HG03575 (cell line): ENCODE data around the gene DUOX2.

ENCODE experiments used
- ATAC-seq: cut with Tn5 transposase; IDR thresholded peaks from one replicate; pipeline ENCODE4 v1.9.1; 2021; ENCODE audit not compliant: unreplicated experiment, insufficient number of reproducible peaks, low FRiP score; ENCODE audit errors: extremely low read depth

Gene DUOX2

DNA sequence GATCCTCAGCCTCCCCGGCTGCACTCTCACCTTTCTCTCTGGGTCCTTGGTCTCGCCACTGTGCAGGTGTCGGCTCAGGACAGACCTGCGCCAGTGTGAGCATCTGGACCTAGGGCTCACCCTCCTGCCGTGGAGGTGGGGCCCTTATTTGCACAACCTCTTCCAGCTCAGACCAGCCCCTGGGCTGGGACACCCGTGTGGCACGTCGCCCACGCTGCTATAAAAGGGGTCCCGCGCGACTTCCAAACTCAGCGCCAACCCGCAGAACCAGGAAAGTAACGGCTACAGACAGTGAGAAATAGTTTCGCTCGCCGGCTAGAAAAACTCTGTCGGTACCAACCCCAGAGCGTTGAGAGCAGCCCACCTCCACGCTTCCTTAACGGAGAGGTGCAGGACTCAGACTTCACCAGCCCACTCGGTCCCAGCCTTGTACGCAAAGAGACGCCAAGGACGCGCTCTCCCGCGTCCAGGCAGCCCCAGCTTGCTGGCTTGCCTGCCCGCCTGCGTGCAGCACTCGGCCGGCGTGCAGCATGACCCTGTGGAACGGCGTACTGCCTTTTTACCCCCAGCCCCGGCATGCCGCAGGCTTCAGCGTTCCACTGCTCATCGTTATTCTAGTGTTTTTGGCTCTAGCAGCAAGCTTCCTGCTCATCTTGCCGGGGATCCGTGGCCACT is at the start of gene DUOX2, which contains the start of gene DUOXA2:
Gene DUOX2 (minus strand): TSS at position 97 of the 675 bp plus-strand sequence. CDS start 761 bp downstream, outside the sequence.
Gene DUOXA2 (plus strand): TSS at position 251 of the 675 bp plus-strand sequence. CDS start 280 bp downstream, at position 531.
- ATAC-seq = no peak

DNA sequence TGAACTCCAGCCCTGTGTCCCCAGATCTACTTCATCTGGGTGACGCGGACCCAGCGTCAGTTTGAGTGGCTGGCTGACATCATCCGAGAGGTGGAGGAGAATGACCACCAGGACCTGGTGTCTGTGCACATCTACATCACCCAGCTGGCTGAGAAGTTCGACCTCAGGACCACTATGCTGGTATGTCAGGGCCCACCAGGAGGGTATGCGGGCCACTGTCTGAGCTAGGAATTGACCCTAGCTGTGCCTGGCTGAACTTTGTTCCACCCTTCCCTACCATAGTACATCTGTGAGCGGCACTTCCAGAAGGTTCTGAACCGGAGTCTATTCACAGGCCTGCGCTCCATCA is 49.5 kb upstream of the DUOX2 start:
- no peak for ATAC-seq

DNA sequence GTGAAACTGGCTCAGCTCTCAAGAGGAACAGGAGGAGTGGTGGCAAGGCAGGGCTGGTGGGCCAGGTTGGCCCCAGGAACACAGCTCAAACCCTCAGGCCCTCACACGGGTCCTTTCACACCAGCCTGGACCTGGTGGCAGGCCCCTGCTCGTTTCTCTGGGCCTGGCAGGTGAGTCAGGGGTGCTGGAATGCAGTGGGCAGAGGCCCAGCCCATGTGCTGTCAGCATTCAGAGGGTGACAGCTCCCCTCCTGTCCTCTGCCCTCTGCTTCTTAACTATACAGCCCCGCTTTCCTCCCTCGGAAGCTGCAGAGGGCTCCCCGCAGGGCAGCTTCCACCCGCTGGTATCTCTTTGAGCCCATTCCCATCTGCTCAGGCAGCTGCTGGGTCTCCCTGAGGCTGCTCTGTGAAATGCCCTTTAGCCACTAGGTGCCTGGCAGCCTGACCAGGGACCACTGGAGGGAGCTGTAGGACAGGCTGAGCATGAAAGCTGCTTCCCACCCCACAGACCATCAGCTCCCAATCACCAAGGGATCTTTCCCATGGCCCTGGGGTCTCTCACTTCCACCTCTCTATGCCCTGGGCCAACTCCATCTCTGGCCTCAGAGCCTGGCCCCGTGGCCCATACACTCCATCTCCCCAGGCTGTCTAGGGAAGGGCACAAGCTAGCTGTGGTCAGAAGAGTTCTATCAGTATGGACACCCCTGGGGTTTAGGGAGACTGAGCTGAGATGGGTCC is 49.0 kb upstream of the DUOX2 start:
- ATAC-seq = no peak

DNA sequence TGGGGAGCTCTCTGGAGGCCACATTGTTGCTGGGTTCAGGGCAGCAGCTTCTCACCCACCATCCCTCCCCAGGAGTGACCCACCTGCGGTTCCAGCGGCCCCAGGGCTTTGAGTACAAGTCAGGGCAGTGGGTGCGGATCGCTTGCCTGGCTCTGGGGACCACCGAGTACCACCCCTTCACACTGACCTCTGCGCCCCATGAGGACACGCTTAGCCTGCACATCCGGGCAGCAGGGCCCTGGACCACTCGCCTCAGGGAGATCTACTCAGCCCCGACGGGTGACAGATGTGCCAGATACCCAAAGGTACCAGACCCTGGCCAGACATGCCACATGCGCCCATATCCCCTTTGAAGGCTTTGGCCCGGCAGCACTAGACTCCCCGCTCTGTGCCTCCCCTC is 47.7 kb upstream of the DUOX2 start:
- ATAC-seq = no peak

DNA sequence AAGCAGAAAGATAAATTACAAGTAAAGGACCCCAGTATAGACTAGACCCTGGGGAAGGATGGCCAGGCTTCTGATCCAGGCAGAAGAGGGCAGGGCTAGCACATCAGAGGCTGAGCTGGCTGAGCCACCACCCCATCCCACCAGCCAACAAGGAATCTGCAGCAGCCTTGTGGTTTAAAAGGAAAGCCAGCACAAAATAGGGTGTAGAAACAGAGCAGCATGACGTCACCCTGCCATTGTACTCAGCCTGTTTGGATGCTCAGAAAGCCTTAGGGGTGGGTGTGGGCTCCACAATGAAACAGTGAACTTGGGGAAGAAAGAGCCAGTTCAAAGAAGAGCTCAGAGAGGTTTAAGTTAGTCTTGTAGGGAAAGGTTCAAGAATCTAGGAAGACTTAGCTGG is 44.0 kb upstream of the DUOX2 start:
- ATAC-seq = no peak

DNA sequence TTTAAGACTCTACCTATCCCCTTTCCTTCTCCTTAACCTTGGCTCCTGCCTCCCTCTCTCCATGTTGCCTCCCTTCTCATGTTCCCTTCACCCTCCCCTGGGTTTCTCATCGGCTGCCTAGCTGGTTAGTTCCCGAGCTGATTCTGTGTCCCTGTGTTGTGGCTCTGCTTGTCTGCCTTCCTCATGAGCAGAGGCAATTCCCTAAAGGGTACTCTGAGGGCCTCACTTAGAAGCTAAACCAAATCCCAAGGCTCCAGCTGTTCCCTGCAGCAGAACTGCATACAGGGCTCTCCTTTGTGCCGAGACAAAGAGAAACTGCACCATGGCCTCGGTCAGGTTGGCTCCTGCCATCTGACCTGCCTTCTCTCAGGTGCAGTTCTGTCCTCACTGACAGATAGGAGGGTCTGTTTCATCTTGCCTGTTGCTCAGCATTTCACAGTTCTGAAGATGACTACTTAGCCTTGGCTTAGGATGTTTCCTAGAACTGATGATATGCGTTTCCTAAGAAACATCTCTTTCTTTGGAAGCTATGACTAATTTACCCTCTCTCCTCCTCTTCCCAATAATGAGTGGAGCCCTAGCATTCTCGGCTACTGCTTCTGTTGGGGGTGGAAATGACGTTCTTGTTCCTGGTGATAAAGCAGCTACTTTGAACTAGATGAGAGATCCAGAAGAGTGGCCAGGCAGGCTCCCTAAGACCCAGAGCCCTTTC is 42.9 kb upstream of the DUOX2 start:
- ATAC-seq = no peak

DNA sequence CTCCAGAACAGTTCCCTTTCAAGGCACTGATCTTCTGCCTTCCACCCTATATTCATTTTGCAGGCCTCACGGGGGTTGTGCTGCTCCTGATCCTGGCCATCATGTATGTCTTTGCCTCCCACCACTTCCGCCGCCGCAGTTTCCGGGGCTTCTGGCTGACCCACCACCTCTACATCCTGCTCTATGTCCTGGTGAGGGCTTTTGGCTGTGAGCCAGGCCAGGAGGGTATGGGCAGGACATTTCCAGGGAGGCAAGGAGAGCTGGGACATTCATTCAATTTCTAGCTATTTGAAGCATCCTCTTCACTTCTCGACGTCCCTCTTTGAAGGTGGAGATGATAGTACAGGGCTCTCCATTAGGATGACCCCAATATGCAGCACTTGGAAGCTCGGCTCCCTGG is 41.8 kb upstream of the DUOX2 start:
- ATAC-seq = no peak

DNA sequence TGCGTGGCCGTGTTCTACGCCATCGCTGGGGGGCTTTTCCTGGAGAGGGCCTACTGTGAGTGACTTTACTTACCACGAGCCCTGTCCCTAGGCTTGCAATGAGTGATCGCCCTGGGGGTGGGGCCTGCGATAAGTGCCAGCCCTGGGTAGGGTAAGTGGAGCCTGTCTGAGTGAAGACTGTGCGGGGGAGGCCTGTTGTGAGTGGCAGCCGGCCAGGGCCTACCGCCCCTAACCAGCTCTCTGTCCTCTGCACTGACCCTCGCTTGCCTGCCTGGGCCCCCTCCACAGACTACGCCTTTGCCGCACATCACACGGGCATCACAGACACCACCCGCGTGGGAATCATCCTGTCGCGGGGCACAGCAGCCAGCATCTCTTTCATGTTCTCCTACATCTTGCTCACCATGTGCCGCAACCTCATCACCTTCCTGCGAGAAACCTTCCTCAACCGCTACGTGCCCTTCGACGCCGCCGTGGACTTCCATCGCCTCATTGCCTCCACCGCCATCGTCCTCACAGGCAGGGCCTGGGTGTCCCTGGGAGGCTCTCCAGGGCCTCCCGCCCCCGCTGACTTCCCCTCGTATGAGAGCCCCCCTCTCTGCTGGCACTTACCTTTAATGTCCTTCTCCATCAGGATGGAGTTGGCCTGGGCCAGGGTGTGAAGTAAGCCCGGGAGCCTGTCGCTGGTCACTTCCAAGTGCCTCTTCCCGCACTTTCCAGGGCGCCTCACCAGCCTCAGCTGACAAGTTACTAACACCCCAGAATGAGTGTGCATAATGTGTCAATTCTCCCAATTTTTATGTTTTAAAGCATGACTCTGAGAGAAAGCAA is 38.2 kb upstream of the DUOX2 start:
- no peak for ATAC-seq

DNA sequence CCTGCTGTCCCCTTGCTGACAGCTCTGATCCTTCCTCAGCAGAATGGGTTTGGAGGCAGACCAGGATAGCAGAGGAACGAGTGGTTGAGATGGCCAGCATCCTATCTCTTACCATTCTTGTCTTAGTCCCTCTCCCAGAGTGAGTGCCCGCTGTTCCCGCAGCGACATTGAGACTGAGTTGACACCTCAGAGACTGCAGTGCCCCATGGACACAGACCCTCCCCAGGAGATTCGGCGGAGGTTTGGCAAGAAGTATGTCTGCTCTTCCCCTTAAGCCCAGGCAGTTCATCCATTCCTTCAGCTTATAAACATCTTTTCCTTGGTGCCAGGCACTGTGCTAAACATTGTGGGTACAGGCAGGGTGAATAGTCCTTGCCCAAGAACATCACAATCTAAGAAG is 37.0 kb upstream of the DUOX2 start:
- ATAC-seq = no peak

DNA sequence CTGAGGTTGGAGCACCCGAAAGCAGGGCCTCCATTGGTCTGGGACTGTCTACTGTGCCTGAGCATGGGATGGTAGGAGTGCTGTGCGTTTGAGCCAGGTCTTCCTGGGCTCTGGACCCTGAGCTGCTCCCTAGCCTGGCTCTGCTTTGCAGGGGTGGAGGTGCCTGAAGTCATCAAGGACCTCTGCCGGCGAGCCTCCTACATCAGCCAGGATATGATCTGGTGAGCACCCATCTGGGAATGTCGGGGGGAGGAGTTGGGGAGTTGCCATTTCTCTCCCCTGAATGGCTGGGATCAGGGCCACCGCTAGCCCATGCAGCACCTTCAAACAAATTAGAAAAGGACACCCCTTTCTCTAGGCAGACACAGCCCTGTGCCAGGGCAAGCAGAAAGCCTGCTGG is 36.5 kb upstream of the DUOX2 start:
- ATAC-seq = no peak

DNA sequence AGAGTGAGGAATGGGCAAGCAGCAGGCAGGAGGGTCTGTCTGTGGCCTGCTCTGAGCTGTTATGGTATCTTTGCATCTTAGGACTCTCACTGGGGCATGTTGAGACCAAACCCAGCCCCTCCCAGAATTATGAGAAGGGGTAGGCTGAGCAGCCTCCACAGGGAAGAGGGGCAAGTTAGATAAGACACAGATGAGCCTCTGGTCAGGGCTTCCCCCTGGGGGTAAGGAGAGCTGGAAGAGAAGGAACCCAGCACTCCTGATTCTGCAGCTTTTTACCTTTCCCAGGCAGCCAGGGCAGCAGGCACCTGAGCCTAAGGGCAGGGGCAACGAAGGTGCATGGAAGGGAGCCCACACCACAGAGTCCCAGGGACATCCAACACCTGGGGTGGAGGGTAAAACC is 35.1 kb upstream of the DUOX2 start:
- no peak for ATAC-seq

DNA sequence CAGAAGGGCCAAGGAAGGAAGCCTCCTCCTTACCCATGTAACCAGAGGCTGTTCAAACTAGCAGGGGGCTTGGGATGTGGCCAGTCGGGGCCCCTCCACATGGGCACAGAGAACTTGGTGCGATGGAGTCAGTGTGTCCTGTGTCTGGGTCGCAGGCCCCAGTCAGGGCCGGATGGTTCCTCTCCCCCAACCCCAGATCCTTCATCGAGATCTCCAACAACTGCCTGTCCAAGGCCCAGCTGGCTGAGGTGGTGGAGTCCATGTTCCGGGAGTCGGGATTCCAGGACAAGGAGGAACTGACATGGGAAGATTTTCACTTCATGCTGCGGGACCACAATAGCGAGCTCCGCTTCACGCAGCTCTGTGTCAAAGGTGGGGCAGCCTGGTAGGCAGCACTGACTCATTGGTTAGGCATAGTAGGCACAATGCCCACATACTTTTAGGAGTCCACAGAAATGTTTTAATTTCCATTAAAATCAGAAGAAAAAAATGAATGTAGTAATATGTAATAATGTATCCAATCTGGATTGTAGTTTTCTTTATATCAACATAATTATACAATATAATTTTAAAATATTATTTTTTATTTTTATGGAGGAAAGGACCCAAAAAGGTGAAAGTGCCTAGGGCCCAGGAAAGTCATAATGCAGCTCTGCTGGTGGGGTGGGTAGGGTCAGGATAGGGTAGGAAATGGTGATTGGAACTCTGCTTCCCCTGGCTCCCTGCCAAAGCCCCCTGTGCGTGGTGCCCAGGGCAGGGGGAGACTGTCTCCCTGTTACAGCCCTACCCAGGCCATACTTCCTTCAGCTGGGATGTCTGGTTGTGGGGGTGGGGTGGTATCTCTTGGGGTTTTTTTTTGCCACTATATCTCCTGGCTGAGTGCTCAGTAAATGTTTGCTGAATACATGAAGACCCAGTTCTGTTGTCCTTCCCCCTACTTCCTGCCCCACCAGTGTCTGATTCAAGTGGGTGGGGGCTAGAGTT is 34.4 kb upstream of the DUOX2 start:
- ATAC-seq = no peak

DNA sequence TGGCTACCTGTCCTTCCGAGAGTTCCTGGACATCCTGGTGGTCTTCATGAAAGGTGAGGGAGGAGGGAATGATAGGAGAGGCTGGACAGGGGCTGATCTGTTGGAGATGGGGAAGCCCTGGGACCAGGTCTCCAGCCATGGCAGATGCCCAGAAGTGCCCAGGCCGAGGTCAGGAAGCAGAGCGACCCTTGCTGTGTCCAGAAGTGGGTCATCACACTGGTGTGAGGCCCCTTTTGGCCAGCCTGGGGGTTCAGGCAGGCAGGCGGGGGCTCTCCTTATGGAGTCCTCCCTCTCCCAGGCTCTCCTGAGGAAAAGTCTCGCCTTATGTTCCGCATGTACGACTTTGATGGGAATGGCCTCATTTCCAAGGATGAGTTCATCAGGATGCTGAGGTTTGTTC is 33.6 kb upstream of the DUOX2 start:
- ATAC-seq = no peak

DNA sequence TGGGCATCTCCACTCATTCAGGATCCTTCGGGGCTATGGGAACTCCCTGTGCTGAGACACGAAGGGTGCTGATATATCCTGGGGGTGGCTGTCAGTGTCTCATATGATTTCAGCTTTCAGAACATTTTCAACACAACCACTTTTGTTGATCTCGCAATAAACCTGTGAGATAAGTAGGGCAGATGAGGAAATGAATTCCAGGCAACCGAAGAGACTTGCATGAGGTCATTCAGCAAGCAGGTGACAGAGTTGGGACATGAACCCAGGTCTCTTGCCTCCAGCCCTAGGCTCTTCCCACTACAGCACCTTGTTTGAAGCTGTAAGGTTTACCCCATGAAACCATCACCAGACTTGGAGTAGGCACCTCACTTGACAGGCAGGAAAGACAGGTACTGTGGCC is 32.4 kb upstream of the DUOX2 start:
- no peak for ATAC-seq

DNA sequence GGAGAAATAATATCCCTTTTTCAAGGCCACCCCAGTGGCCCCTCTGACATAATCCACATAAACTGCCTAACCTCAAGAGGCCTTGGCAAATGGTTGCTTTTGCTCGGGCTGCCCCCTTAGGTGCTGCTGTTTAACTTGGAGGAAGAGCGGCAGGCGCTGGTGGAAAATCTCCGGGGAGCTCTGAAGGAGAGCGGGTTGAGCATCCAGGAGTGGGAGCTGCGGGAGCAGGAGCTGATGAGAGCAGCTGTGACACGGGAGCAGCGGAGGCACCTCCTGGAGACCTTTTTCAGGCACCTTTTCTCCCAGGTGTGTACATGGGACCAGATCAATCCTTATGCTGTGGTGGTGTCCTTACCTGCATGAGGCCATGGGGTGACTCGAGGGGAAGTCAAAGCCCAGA is 30.8 kb upstream of the DUOX2 start:
- ATAC-seq = no peak

DNA sequence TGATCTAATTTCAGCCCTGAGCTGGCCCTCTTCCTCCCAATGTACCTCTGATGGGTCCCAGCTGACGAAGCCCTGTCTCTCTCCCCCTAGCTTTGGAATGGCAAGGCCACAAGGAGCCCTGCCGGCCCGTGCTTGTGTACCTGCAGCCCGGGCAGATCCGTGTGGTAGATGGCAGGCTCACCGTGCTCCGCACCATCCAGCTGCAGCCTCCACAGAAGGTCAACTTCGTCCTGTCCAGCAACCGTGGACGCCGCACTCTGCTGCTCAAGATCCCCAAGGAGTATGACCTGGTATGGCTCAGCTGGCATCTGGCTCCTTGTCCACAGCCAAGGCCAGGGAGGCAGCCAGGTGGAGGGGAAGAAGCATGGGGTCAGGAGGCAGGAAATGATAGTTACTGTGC is 30.0 kb upstream of the DUOX2 start:
- no peak for ATAC-seq

DNA sequence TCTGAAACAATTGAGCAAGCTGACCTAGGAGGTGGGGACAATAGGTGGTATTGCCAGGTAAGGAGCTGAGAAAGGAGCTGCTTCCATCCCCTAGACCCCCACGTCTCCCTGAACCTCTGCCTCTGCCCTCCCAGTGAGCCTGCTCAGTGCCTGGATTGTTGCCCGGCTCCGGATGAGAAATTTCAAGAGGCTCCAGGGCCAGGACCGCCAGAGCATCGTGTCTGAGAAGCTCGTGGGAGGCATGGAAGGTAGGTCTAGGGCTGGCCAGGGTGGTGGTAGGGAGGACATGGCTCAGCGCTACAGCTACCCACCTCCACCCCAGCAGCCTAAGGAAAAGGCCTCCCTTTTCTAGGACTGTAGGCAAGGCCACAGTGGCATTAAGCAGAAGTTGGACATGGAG is 29.1 kb upstream of the DUOX2 start:
- no peak for ATAC-seq

DNA sequence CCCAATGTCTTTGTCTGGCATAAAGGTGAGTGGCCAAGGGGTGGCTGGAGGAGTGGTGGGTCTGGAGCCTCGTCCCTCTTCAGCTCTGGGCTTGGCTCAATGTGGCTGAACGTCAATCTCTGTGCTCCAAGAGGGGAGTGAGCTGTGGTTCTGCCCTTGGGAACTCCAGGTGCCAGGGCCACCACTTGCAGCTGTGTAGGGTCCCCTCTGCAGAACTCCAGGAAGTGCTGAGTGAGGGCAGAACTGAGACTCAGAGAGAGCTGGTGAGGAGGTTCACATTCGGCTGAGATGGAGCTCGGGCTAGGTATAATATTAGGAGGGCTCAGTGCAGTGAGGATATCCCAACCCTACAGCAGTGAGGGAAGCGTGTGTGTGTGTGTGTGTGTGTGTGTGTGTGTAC is 27.4 kb upstream of the DUOX2 start:
- ATAC-seq = no peak
